HFFc6 (cell line): ENCODE data around the gene ENTPD2. TPM values are rescaled to one million over a fixed set of nuclear protein-coding genes. Genes with fewer than 3 reads are reported as not detected.
"Not testable (repeated sequence)": the region's sequence is repeated elsewhere in the genome, so short reads cannot be mapped to it uniquely, and the experiment has no call there.

Source experiments
- DNase-seq: peaks from one replicate; pipeline ENCODE4 v3.0.0-alpha.2; 2018
- H3K27ac Mint-ChIP-seq: 2 replicates; pipeline ENCODE4 v1.8.0; 2020; ENCODE audit warnings: mild to moderate bottlenecking, mixed read lengths
- H3K27me3 Mint-ChIP-seq: 2 replicates; pipeline ENCODE4 v1.8.0; 2021; ENCODE audit warnings: mild to moderate bottlenecking, moderate library complexity, mixed read lengths; ENCODE audit not compliant: insufficient read depth
- H3K36me3 Mint-ChIP-seq: 2 replicates; pipeline ENCODE4 v1.8.0; 2021; ENCODE audit warnings: low read depth, mixed read lengths
- H3K4me1 Mint-ChIP-seq: 2 replicates; pipeline ENCODE4 v1.8.0; 2020; ENCODE audit warnings: low read depth, mixed read lengths
- H3K4me3 Mint-ChIP-seq: 2 replicates; pipeline ENCODE4 v1.8.0; 2020; ENCODE audit warnings: mild to moderate bottlenecking, moderate library complexity, mixed read lengths
- H3K9me3 Mint-ChIP-seq: 2 replicates; pipeline ENCODE4 v1.8.0; 2020; ENCODE audit warnings: mild to moderate bottlenecking, mixed read lengths
- CTCF ChIP-seq: fragments of 200-600 bp; sonication (generic); IDR thresholded peaks from 2 replicates; pipeline ENCODE4 v1.5.0; 2021; ENCODE audit warnings: antibody characterized with exemption, mild to moderate bottlenecking
- total RNA-seq, 6 experiments: library from RNA; stranded (reverse); fragmentation: NEBNext Ultra II Directional; extraction: Animal tissue kit (Norgen Biotek cat#: 25700); gene quantifications; 2 replicates in 1 of 6; 3 replicates in 5 of 6; pipeline ENCODE4 v1.2.3, GENCODE V29; 2021

ENTPD2 gene
- total RNA-seq, 6 experiments from 2014 or later: 0.12 to 0.28 (median 0.16) TPM; not detected in 3

- H3K27me3 Mint-ChIP-seq: no peaks in the 10 kb centered on the region
- H3K36me3 Mint-ChIP-seq: peaks cover 7% of the 10 kb centered on the region; the same call in 1 of the 2 replicates
- no peaks in the 10 kb centered on the region; the same call in 1 of the 2 replicates for H3K9me3 Mint-ChIP-seq
- no peak for DNase-seq
- no peaks in the 10 kb centered on the region for H3K4me1 Mint-ChIP-seq
- no peak for TF ChIP-seq CTCF
- H3K27ac Mint-ChIP-seq: no peak overlapping the region
- H3K4me3 Mint-ChIP-seq: no peak overlapping the region
Observed at GRCh38 chr9:137007108-137007815, 46.6 kb downstream of the ENTPD2 start.

- Mint-ChIP-seq H3K27ac (no peak overlapping the region), H3K4me3 (no peak overlapping the region), H3K9me3 (no peaks in the 10 kb centered on the region; the same call in 1 of the 2 replicates), H3K27me3 (no peaks in the 10 kb centered on the region), H3K4me1 (no peaks in the 10 kb centered on the region), H3K36me3 (peaks cover 1% of the 10 kb centered on the region; the same call in 1 of the 2 replicates)
- DNase-seq: no peak
- no peak for TF ChIP-seq CTCF
Observed at GRCh38 chr9:137006116-137007003, 47.5 kb downstream of the ENTPD2 start.

- peak; percentile 70 for TF ChIP-seq CTCF
- not testable (repeated sequence) for DNase-seq, H3K27ac Mint-ChIP-seq, H3K9me3 Mint-ChIP-seq, H3K36me3 Mint-ChIP-seq, H3K4me3 Mint-ChIP-seq, H3K27me3 Mint-ChIP-seq
- H3K4me1 Mint-ChIP-seq: peaks cover 11% of the 10 kb centered on the region
Observed at GRCh38 chr9:137004285-137004684, 49.6 kb downstream of the ENTPD2 start.

- no peaks in the 10 kb centered on the region for H3K36me3 Mint-ChIP-seq
- no peaks in the 10 kb centered on the region; the same call in 1 of the 2 replicates for H3K9me3 Mint-ChIP-seq
- no peak overlapping the region for H3K27ac Mint-ChIP-seq
- no peaks in the 10 kb centered on the region for H3K27me3 Mint-ChIP-seq
- H3K4me1 Mint-ChIP-seq: peaks cover 20% of the 10 kb centered on the region
- TF ChIP-seq CTCF: no peak
- H3K4me3 Mint-ChIP-seq: no peak overlapping the region
- no peak for DNase-seq
Observed at GRCh38 chr9:137002646-137003041, 51.2 kb downstream of the ENTPD2 start.

- no peaks in the 10 kb centered on the region; the same call in 1 of the 2 replicates for H3K9me3 Mint-ChIP-seq
- DNase-seq: no peak
- TF ChIP-seq CTCF: no peak
- H3K4me3 Mint-ChIP-seq: no peak overlapping the region
- no peaks in the 10 kb centered on the region for H3K27me3 Mint-ChIP-seq
- H3K27ac Mint-ChIP-seq: no peak overlapping the region
- H3K4me1 Mint-ChIP-seq: peaks cover 23% of the 10 kb centered on the region
- no peaks in the 10 kb centered on the region for H3K36me3 Mint-ChIP-seq
Observed at GRCh38 chr9:137001857-137002645, 51.8 kb downstream of the ENTPD2 start.
